ENCODE data around the gene TNS3. TPM values are rescaled to one million over a fixed set of nuclear protein-coding genes. Genes with fewer than 3 reads are reported as not detected.

The TNS3 gene
- total and polyA plus RNA-seq, 2 donors (not counting 3 experiments of a cell fraction or from before 2014, with no cell fraction given), result 10.4 to 45.1 TPM

GRCh38 chr7:47368190-47368812 lies 213.6 kb downstream of the TNS3 start:
- no peak overlapping the region for H3K4me3 ChIP-seq (replicated peaks in 1 of 3; ENCODE audit: insufficient read depth in 1 of 3, low read depth in 1 of 3, low read length in 3 of 3)
- H3K9me1 ChIP-seq (replicated peaks; ENCODE audit: control insufficient read depth, extremely low read depth, insufficient read depth, low read length), result no peaks in the 10 kb centered on the region
- H3K9ac ChIP-seq (replicated peaks; ENCODE audit: extremely low read depth, insufficient read depth, low read length), result no peak overlapping the region
- no peaks in the 10 kb centered on the region for H3K9me3 ChIP-seq (replicated peaks; ENCODE audit: control insufficient read depth, insufficient read depth, low read length)
- no peaks in the 10 kb centered on the region for H3K27me3 ChIP-seq (ENCODE audit: control insufficient read depth in 2 of 2, insufficient read depth in 2 of 2, low read length in 2 of 2)
- ChIA-PET POLR2A (no interaction called here), CTCF (no interaction called here)
- H3K27ac ChIP-seq (ENCODE audit: insufficient read depth, low read depth, low read length), result no peak overlapping the region
- no peaks in the 10 kb centered on the region for H3K79me2 ChIP-seq (ENCODE audit: control insufficient read depth, insufficient read depth, low read length)
- DNase-seq (ENCODE audit: low read depth, low spot score) (no peak), FAIRE-seq (no peak)
- peaks cover 0 to 5% of the 10 kb centered on the region in 2 experiments for H3K36me3 ChIP-seq (ENCODE audit: control insufficient read depth in 2 of 2, extremely low read depth in 1 of 2, insufficient read depth in 2 of 2, low read length in 2 of 2)
- dilution Hi-C loops (cut with MboI; ENCODE audit: extremely low pct_ligation_motif_present, low sequenced_read_pairs), result no loop called here
- no peak overlapping the region for H3K4me2 ChIP-seq (ENCODE audit: insufficient read depth, low read length)
- BruUV-seq (replicated peaks), result no TSS peak
- H3K4me1 ChIP-seq (ENCODE audit: control insufficient read depth, extremely low read depth, insufficient read depth, low read length), result no peaks in the 10 kb centered on the region
- TF ChIP-seq EZH2 (IDR thresholded peaks at IDR 0.05; ENCODE audit: borderline replicate concordance, low read depth, low read length, severe bottlenecking), result no peak
- no peak for TF ChIP-seq MYC (IDR thresholded peaks at IDR 0.05; ENCODE audit: low read depth, low read length)
- intact Hi-C loops (cut with micrococcal nuclease), result no loop called here
- H4K20me1 ChIP-seq (replicated peaks; ENCODE audit: control insufficient read depth, extremely low read depth, insufficient read depth, low read length), result no peaks in the 10 kb centered on the region
- H2AFZ ChIP-seq (ENCODE audit: low read depth, low read length), result no peak overlapping the region

GRCh38 chr7:47367369-47367768 lies 214.5 kb downstream of the TNS3 start:
- ChIA-PET POLR2A (no interaction called here), CTCF (no interaction called here)
- Histone ChIP-seq H3K4me3 (replicated peaks in 1 of 3; ENCODE audit: insufficient read depth in 1 of 3, low read depth in 1 of 3, low read length in 3 of 3) (no peak overlapping the region), H3K9me1 (replicated peaks; ENCODE audit: control insufficient read depth, extremely low read depth, insufficient read depth, low read length) (no peaks in the 10 kb centered on the region), H3K36me3 (ENCODE audit: control insufficient read depth in 2 of 2, extremely low read depth in 1 of 2, insufficient read depth in 2 of 2, low read length in 2 of 2) (peaks cover 0 to 5% of the 10 kb centered on the region in 2 experiments), H3K27me3 (ENCODE audit: control insufficient read depth in 2 of 2, insufficient read depth in 2 of 2, low read length in 2 of 2) (no peaks in the 10 kb centered on the region), H3K4me2 (ENCODE audit: insufficient read depth, low read length) (no peak overlapping the region), H3K9me3 (replicated peaks; ENCODE audit: control insufficient read depth, insufficient read depth, low read length) (no peaks in the 10 kb centered on the region), H3K27ac (ENCODE audit: insufficient read depth, low read depth, low read length) (no peak overlapping the region), H2AFZ (ENCODE audit: low read depth, low read length) (no peak overlapping the region), H3K9ac (replicated peaks; ENCODE audit: extremely low read depth, insufficient read depth, low read length) (no peak overlapping the region), H3K4me1 (ENCODE audit: control insufficient read depth, extremely low read depth, insufficient read depth, low read length) (no peaks in the 10 kb centered on the region), H4K20me1 (replicated peaks; ENCODE audit: control insufficient read depth, extremely low read depth, insufficient read depth, low read length) (no peaks in the 10 kb centered on the region), H3K79me2 (ENCODE audit: control insufficient read depth, insufficient read depth, low read length) (peaks cover 3% of the 10 kb centered on the region)
- dilution Hi-C loops (cut with MboI; ENCODE audit: extremely low pct_ligation_motif_present, low sequenced_read_pairs) (no loop called here), intact Hi-C loops (cut with micrococcal nuclease) (no loop called here)
- no peak for FAIRE-seq
- BruUV-seq (replicated peaks), result no TSS peak
- DNase-seq (ENCODE audit: low read depth, low spot score), result no peak
- TF ChIP-seq JUN (IDR thresholded peaks at IDR 0.05; ENCODE audit: borderline replicate concordance, insufficient read depth, insufficient read length, low read depth) (no peak), EZH2 (IDR thresholded peaks at IDR 0.05; ENCODE audit: borderline replicate concordance, low read depth, low read length, severe bottlenecking) (no peak), GATA2 (IDR thresholded peaks at IDR 0.05; ENCODE audit: insufficient read depth, insufficient read length, low read depth, low read length) (no peak), POLR2A (IDR thresholded peaks at IDR 0.05; ENCODE audit: low read depth, low read length) (no peak), FOS (IDR thresholded peaks at IDR 0.05; ENCODE audit: borderline replicate concordance, insufficient read depth, low read length) (no peak), CTCF (IDR thresholded peaks at IDR 0.05; ENCODE audit: extremely low read depth in 1 of 2, insufficient read depth in 1 of 2, low read depth in 1 of 2, low read length in 2 of 2) (no peak), MAX (IDR thresholded peaks at IDR 0.05; ENCODE audit: insufficient read depth, insufficient read length) (no peak), POLR2AphosphoS5 (IDR thresholded peaks at IDR 0.05; ENCODE audit: insufficient read depth, low read depth, low read length) (no peak), MYC (IDR thresholded peaks at IDR 0.05; ENCODE audit: low read depth, low read length) (no peak)

Data from endothelial cell of umbilical vein (primary cell).